Measurements from ENCODE around the gene SHROOM3.
A peak's percentile ranks its signal among the peaks of the same experiment; 100 is the strongest.

SHROOM3 gene

DNA sequence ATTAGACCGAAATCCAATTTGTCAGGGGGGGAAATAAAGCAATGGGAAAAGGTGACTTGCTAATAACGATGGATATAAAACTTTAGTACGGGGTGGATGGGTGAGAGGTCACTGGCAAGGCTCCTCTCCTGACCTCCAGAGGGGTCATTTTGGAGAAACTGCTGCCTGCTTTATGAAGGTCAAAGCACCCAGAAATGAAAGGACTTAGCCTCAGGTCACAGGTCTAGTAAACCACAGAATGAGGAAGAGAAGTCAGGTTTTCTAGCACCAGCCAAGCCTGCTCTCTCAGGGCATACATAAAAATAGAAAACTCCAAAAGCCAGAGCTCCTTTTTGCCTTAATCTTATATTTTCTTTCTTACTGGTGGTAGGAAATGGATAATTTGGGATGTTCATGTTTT, 134.2 kb downstream of the SHROOM3 start:
- H3K4me3 ChIP-seq (ENCODE audit: control insufficient read depth, low read depth, low read length): no peak overlapping the region
- DNase-seq (ENCODE audit: low read depth): no peak
- TF ChIP-seq, protein P1, sequence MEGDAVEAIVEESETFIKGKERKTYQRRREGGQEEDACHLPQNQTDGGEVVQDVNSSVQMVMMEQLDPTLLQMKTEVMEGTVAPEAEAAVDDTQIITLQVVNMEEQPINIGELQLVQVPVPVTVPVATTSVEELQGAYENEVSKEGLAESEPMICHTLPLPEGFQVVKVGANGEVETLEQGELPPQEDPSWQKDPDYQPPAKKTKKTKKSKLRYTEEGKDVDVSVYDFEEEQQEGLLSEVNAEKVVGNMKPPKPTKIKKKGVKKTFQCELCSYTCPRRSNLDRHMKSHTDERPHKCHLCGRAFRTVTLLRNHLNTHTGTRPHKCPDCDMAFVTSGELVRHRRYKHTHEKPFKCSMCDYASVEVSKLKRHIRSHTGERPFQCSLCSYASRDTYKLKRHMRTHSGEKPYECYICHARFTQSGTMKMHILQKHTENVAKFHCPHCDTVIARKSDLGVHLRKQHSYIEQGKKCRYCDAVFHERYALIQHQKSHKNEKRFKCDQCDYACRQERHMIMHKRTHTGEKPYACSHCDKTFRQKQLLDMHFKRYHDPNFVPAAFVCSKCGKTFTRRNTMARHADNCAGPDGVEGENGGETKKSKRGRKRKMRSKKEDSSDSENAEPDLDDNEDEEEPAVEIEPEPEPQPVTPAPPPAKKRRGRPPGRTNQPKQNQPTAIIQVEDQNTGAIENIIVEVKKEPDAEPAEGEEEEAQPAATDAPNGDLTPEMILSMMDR (conservative IDR thresholded peaks at IDR 0.05; ENCODE audit: control insufficient read depth, insufficient read depth, low read depth, low read length): no peak

GRCh38 chr4:76569706-76570105, 134.7 kb downstream of the SHROOM3 start:
- TF ChIP-seq, protein P1 (conservative IDR thresholded peaks at IDR 0.05; ENCODE audit: control insufficient read depth, insufficient read depth, low read depth, low read length): no peak
- no peak overlapping the region for H3K4me3 ChIP-seq (ENCODE audit: control insufficient read depth, low read depth, low read length)
- DNase-seq (ENCODE audit: low read depth): peak; percentile 18

DNA sequence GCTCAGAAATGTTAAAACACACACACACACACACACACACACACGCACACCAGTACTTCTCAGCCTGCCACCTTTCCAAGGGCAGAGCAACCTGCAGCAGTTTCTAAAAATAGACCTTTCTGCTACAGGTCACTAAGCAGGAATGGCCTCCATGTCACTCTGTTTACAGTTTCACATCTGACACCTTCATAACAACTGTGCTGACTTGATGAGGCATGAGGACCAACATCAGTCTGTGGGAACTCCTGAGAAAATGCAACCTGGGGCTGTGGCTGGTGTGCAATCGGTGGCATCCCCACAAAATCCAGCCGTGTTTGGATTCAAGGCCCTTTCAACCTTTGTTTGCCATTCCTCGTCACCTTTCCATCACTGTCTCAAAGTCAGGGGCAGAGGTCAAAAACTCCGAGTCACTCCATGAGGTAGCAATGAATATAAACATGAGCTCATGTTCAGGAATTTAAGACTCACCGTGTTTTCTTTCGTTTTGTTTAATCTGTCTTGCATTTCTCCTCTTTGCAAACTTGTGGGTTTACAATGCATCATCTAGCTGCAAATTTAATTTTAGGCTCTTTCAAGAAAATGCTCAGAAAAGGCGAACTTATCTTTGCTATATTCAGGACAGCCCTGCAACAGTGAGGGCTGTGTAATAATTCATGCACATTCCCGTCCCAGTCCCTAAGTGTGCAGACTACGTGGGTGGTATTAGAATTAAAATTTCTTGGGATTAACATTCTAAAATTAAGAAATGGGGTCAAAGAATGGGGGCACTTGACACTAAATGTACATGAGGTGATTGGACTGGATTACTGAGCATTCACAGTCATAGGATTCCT, 135.3 kb downstream of the SHROOM3 start:
- TF ChIP-seq, protein P1 (conservative IDR thresholded peaks at IDR 0.05; ENCODE audit: control insufficient read depth, insufficient read depth, low read depth, low read length): no peak
- peak; percentile 63 for DNase-seq (ENCODE audit: low read depth)
- no peak overlapping the region for H3K4me3 ChIP-seq (ENCODE audit: control insufficient read depth, low read depth, low read length)

DNA sequence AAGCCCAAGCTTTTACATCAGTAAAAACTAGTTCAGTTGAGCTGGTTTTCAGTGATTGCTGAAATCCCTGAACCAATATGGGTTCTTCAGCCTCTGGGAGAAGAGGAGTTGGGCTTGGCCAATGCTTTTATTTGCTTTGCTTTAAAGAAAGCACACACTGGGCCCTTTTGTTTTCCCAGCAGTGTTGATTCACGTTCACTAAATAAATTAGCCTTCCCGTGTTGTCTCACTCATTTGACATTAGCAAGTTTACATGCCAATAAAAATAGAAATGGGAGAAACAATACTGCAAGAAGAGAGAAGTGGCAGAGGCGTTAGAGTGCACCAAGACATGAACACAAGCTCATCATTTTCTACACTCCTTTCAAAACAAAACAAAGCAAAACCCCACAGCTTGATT, 136.2 kb downstream of the SHROOM3 start:
- no peak for DNase-seq (ENCODE audit: low read depth)
- TF ChIP-seq, protein P1 (conservative IDR thresholded peaks at IDR 0.05; ENCODE audit: control insufficient read depth, insufficient read depth, low read depth, low read length): no peak
- no peak overlapping the region for H3K4me3 ChIP-seq (ENCODE audit: control insufficient read depth, low read depth, low read length)

DNA sequence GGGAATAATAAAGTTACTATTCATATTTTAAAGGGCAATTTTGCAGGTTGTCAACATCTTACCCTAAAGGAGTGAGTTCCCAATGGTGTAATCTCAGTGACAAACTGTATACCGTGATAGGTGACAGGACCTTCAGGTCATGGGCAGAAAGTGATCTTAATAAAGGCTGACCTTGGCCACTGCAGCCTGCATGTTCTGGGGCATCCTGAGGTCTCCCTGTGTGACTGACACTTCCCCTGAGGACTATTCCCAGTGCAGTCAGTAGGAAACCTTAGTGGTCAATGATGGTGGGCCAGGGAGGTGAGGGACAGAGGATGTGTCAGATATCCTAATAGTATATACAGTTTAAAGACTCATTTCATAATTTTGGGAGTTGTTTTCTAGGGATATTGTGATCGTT, 137.2 kb downstream of the SHROOM3 start:
- TF ChIP-seq, protein P1 (conservative IDR thresholded peaks at IDR 0.05; ENCODE audit: control insufficient read depth, insufficient read depth, low read depth, low read length): no peak

DNA sequence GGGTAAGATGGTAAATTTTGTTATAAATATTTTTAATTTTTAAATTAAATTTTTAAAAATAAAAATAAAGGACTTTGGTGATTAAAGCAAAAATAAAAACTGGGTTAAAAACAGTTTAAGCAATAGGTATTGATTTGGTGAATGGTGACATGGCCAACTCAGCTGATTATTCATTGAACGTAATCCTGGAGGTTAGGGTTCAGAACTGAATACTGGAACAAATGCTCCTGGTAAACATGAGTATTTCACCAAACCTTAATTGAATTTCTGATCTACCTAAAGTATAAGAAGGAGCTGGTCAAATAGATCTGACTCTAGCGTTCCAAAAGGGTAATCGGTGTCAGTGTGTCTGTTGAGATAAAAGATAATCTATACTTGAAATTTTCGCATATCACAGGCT, 141.8 kb downstream of the SHROOM3 start:
- H3K4me3 ChIP-seq (ENCODE audit: control insufficient read depth, low read depth, low read length): no peak overlapping the region
- DNase-seq (ENCODE audit: low read depth): no peak
- TF ChIP-seq, protein P1 (conservative IDR thresholded peaks at IDR 0.05; ENCODE audit: control insufficient read depth, insufficient read depth, low read depth, low read length): no peak

More for the DNA sequence above, 137.2 kb downstream of the SHROOM3 start:
- H3K4me3 ChIP-seq (ENCODE audit: control insufficient read depth, low read depth, low read length): no peak overlapping the region
- DNase-seq (ENCODE audit: low read depth): no peak

Data from fibroblast of mammary gland (primary cell).